ENCODE results near the gene CLEC20A. TPM values are rescaled to one million over a fixed set of nuclear protein-coding genes. Genes with fewer than 3 reads are reported as not detected.

Gene CLEC20A
- polyA plus RNA-seq, 1 donor (not counting 4 experiments of a cell fraction or from before 2014, with no cell fraction given): not detected

DNA sequence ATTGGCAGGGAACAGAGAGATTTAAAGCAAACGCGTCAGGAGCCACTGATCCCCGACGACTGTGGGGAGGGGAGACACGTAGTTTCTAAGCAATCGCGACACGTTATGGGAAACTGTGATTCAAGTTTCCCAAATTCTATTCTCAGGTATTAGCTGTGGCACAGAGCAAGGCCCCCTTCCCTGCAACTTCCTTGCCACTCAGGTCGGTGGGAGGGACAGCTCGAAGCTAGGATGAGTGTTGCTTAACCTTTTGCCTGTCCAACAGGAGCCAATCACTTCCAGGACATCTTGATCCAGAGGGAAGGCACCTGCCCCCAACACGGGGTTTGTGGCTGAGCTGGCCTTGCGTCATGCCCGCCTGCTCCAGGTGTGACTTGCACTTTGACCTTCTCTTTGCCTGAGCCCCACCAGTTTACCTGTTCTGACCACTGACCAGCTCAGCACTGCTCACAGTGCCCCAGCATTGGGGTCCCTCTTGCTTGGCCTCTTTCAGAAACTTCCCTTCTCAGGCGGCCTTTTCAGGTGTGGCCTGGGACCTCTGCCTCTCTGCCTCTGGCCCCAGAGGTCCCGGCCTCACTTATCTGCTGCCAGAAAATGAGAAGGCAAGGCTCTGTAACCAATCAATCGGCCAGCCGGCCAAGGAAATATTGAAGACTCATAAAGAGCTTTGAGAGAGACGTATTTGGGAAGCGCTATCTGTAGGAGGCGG is 40.8 kb upstream of the CLEC20A start:
- no peak for TF ChIP-seq EZH2 (IDR thresholded peaks at IDR 0.05; ENCODE audit: low read length)
- TF ChIP-seq, protein P1, sequence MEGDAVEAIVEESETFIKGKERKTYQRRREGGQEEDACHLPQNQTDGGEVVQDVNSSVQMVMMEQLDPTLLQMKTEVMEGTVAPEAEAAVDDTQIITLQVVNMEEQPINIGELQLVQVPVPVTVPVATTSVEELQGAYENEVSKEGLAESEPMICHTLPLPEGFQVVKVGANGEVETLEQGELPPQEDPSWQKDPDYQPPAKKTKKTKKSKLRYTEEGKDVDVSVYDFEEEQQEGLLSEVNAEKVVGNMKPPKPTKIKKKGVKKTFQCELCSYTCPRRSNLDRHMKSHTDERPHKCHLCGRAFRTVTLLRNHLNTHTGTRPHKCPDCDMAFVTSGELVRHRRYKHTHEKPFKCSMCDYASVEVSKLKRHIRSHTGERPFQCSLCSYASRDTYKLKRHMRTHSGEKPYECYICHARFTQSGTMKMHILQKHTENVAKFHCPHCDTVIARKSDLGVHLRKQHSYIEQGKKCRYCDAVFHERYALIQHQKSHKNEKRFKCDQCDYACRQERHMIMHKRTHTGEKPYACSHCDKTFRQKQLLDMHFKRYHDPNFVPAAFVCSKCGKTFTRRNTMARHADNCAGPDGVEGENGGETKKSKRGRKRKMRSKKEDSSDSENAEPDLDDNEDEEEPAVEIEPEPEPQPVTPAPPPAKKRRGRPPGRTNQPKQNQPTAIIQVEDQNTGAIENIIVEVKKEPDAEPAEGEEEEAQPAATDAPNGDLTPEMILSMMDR (optimal IDR thresholded peaks at IDR 0.05 in 1 of 3, IDR thresholded peaks at IDR 0.05 in 1 of 3, conservative IDR thresholded peaks at IDR 0.05 in 1 of 3; ENCODE audit: extremely low read depth in 1 of 3, insufficient read depth in 2 of 3, low read length in 3 of 3): no peak
- Histone ChIP-seq H4K20me1 (ENCODE audit: control insufficient read depth, extremely low read depth, insufficient read depth, low read length) (no peaks in the 10 kb centered on the region), H3K9me3 (ENCODE audit: control insufficient read depth, low read depth, low read length) (no peaks in the 10 kb centered on the region), H3K9ac (ENCODE audit: control insufficient read depth, extremely low read depth, insufficient read depth, low read length) (no peak overlapping the region), H3K27me3 (ENCODE audit: control insufficient read depth, extremely low read depth, insufficient read depth, low read length) (no peaks in the 10 kb centered on the region), H3K9me1 (ENCODE audit: control insufficient read depth, extremely low read depth, insufficient read depth, low read length) (no peaks in the 10 kb centered on the region), H3K79me2 (ENCODE audit: control insufficient read depth, insufficient read depth, low read length) (no peaks in the 10 kb centered on the region), H3K4me1 (ENCODE audit: control insufficient read depth, extremely low read depth, insufficient read depth, low read length) (peaks cover 42% of the 10 kb centered on the region), H3K4me3 (ENCODE audit: control insufficient read depth in 2 of 3, extremely low read depth in 1 of 3, insufficient read depth in 2 of 3, low read depth in 1 of 3, low read length in 3 of 3) (no peak overlapping the region), H2AFZ (ENCODE audit: control insufficient read depth, low read length) (no peak overlapping the region), H3K36me3 (ENCODE audit: control insufficient read depth in 2 of 2, extremely low read depth in 1 of 2, insufficient read depth in 2 of 2, low read length in 2 of 2) (no peaks in the 10 kb centered on the region), H3K4me2 (ENCODE audit: control insufficient read depth, extremely low read depth, insufficient read depth, low read depth, low read length) (peak overlapping the region; percentile 3), H3K27ac (ENCODE audit: control insufficient read depth, insufficient read depth, low read length) (no peak overlapping the region)
- DNase-seq (ENCODE audit: low read depth, low spot score): no peak
- dilution Hi-C loops (cut with MboI; ENCODE audit: extremely low pct_ligation_motif_present, low sequenced_read_pairs): no loop called here
- no peak for FAIRE-seq

DNA sequence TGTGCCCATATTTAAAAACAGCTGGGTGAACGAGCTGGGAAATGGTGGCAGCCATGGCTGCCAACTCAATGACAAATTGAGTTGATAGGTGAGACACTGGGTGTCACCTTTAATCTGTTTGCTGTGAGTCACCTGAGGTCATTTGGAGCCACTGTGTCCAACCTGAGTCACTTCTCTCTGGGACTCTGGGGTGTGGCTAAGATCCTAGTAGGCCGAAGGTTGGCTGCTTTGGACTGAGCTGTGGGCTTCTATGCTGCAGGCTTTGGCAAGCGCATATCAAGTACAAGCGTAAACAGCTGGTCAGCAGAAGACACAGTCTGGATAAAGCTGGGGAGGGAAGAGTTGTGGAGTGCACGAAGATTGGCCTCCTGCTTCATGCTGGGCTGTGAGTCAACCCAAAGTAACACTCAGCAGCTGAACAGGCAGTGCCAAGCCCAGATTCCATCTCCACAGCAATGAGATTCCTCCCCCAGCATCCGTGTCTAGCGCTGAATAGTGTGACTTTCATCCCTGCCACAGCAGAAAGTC is 40.1 kb upstream of the CLEC20A start:
- H3K4me2 ChIP-seq (ENCODE audit: control insufficient read depth, extremely low read depth, insufficient read depth, low read depth, low read length): peak overlapping the region; percentile 3
- no peaks in the 10 kb centered on the region for H3K36me3 ChIP-seq (ENCODE audit: control insufficient read depth in 2 of 2, extremely low read depth in 1 of 2, insufficient read depth in 2 of 2, low read length in 2 of 2)
- H3K9ac ChIP-seq (ENCODE audit: control insufficient read depth, extremely low read depth, insufficient read depth, low read length): no peak overlapping the region
- no peak overlapping the region for H3K4me3 ChIP-seq (ENCODE audit: control insufficient read depth in 2 of 3, extremely low read depth in 1 of 3, insufficient read depth in 2 of 3, low read depth in 1 of 3, low read length in 3 of 3)
- no peaks in the 10 kb centered on the region for H3K9me1 ChIP-seq (ENCODE audit: control insufficient read depth, extremely low read depth, insufficient read depth, low read length)
- TF ChIP-seq, protein P1 (optimal IDR thresholded peaks at IDR 0.05 in 1 of 3, IDR thresholded peaks at IDR 0.05 in 1 of 3, conservative IDR thresholded peaks at IDR 0.05 in 1 of 3; ENCODE audit: extremely low read depth in 1 of 3, insufficient read depth in 2 of 3, low read length in 3 of 3): no peak
- no peak for TF ChIP-seq EZH2 (IDR thresholded peaks at IDR 0.05; ENCODE audit: low read length)
- H3K27ac ChIP-seq (ENCODE audit: control insufficient read depth, insufficient read depth, low read length): peak overlapping the region; percentile 19
- FAIRE-seq (peak; percentile 91), DNase-seq (ENCODE audit: low read depth, low spot score) (peak; percentile 45)
- H3K79me2 ChIP-seq (ENCODE audit: control insufficient read depth, insufficient read depth, low read length): no peaks in the 10 kb centered on the region
- H3K4me1 ChIP-seq (ENCODE audit: control insufficient read depth, extremely low read depth, insufficient read depth, low read length): peaks cover 40% of the 10 kb centered on the region
- no peaks in the 10 kb centered on the region for H3K27me3 ChIP-seq (ENCODE audit: control insufficient read depth, extremely low read depth, insufficient read depth, low read length)
- H2AFZ ChIP-seq (ENCODE audit: control insufficient read depth, low read length): no peak overlapping the region
- H4K20me1 ChIP-seq (ENCODE audit: control insufficient read depth, extremely low read depth, insufficient read depth, low read length): no peaks in the 10 kb centered on the region
- H3K9me3 ChIP-seq (ENCODE audit: control insufficient read depth, low read depth, low read length): no peaks in the 10 kb centered on the region
- dilution Hi-C loops (cut with MboI; ENCODE audit: extremely low pct_ligation_motif_present, low sequenced_read_pairs): no loop called here

Measured in keratinocyte (primary cell).